A673 (cell line): ENCODE data around the gene NECAP2. TPM values are rescaled to one million over a fixed set of nuclear protein-coding genes. Genes with fewer than 3 reads are reported as not detected.

Experiments
- BruUV-seq: library from RNA; stranded (reverse); fragments of 400-500 nt; replicated peaks from 2 replicates; lab custom pipeline; 2021; lab: Mats Ljungman, UMichigan
- CTCF ChIA-PET: fragments of 300-600 bp; sonication (Branson Sonifier 250); formaldehyde crosslinking; loops from one replicate; lab custom pipeline; 2022; ENCODE audit warnings: antibody characterized with exemption; lab: Charles Lee
- POLR2A ChIA-PET: fragments of 300-600 bp; sonication (Branson Sonifier 250); formaldehyde crosslinking; loops from one replicate; lab custom pipeline; 2022; ENCODE audit warnings: antibody characterized with exemption; ENCODE audit not compliant: low non-redundant PET; lab: Charles Lee
- DNase-seq: peaks from one replicate; pipeline ENCODE4 v3.0.0-alpha.2; 2015; ENCODE audit warnings: low spot score
- H3K27ac ChIP-seq: fragments of 200-600 bp; sonication (generic); 2 replicates; pipeline ENCODE4 v1.5.1; 2016; ENCODE audit warnings: mixed run types, low read depth, mild to moderate bottlenecking, mixed read lengths, antibody characterized with exemption, low read length; ENCODE audit not compliant: poor library complexity, severe bottlenecking
- H3K27me3 ChIP-seq: fragments of 200-600 bp; sonication (generic); replicated peaks from 2 replicates; pipeline ENCODE4 v1.6.1; 2017; ENCODE audit warnings: mixed run types, low read depth, mild to moderate bottlenecking, mixed read lengths, antibody characterized with exemption, low read length; ENCODE audit not compliant: insufficient read depth, poor library complexity
- H3K36me3 ChIP-seq: fragments of 200-600 bp; sonication (generic); 2 replicates; pipeline ENCODE4 v1.6.1; 2016; ENCODE audit warnings: mixed run types, mild to moderate bottlenecking, mixed read lengths, antibody characterized with exemption, low read length; ENCODE audit not compliant: insufficient read depth, poor library complexity, severe bottlenecking
- H3K4me1 ChIP-seq: fragments of 200-600 bp; sonication (generic); 2 replicates; pipeline ENCODE4 v1.6.1; 2017; ENCODE audit warnings: mixed run types, mild to moderate bottlenecking, mixed read lengths, antibody characterized with exemption, low read length; ENCODE audit not compliant: insufficient read depth, poor library complexity, severe bottlenecking
- H3K4me3 ChIP-seq: fragments of 200-600 bp; sonication (generic); 2 replicates; pipeline ENCODE4 v1.5.1; 2016; ENCODE audit warnings: low read depth, mixed run types, mild to moderate bottlenecking, mixed read lengths, low read length; ENCODE audit not compliant: poor library complexity, severe bottlenecking
- H3K9me3 ChIP-seq: fragments of 200-600 bp; sonication (generic); 2 replicates; pipeline ENCODE4 v1.6.1; 2016; ENCODE audit warnings: mixed run types, low read depth, mild to moderate bottlenecking, mixed read lengths, antibody characterized with exemption, low read length; ENCODE audit not compliant: poor library complexity, severe bottlenecking
- EZH2 ChIP-seq: fragments of 200-600 bp; sonication (generic); IDR thresholded peaks from 2 replicates; pipeline ENCODE4 v1.6.1; 2017; ENCODE audit warnings: borderline replicate concordance, low read depth, mild to moderate bottlenecking, mixed read lengths, antibody characterized with exemption, low read length; ENCODE audit not compliant: poor library complexity, severe bottlenecking
- intact Hi-C: fragments of 100-400 bp; cut with micrococcal nuclease; formaldehyde crosslinking; loops from one replicate; pipeline ENCODE4 v1.10.0; 2022; ENCODE audit not compliant: unreplicated experiment
- total RNA-seq: library from RNA; stranded (reverse); gene quantifications from 2 replicates; pipeline ENCODE4 v1.2.3, GENCODE V29; 2021
- TF ChIP-seq, protein P1 (sequence below): fragments of 300-800, 200-600 bp; sonication (generic); conservative IDR thresholded peaks from 2 replicates; pipeline ENCODE4 v1.5.1; 2017; ENCODE audit warnings: low read depth, mild to moderate bottlenecking, antibody characterized with exemption, low read length, moderate library complexity, mixed read lengths

The NECAP2 gene
- total RNA-seq, 1 experiment from 2014 or later, result 47.6 TPM

GRCh38 chr1:16442941-16443340 lies 2.4 kb downstream of the NECAP2 start:
- ChIA-PET POLR2A (no interaction called here), CTCF (no interaction called here)
- H3K27me3 ChIP-seq, result no peaks in the 10 kb centered on the region
- TF ChIP-seq EZH2, result no peak
- TF ChIP-seq, protein P1, sequence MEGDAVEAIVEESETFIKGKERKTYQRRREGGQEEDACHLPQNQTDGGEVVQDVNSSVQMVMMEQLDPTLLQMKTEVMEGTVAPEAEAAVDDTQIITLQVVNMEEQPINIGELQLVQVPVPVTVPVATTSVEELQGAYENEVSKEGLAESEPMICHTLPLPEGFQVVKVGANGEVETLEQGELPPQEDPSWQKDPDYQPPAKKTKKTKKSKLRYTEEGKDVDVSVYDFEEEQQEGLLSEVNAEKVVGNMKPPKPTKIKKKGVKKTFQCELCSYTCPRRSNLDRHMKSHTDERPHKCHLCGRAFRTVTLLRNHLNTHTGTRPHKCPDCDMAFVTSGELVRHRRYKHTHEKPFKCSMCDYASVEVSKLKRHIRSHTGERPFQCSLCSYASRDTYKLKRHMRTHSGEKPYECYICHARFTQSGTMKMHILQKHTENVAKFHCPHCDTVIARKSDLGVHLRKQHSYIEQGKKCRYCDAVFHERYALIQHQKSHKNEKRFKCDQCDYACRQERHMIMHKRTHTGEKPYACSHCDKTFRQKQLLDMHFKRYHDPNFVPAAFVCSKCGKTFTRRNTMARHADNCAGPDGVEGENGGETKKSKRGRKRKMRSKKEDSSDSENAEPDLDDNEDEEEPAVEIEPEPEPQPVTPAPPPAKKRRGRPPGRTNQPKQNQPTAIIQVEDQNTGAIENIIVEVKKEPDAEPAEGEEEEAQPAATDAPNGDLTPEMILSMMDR, result no peak
- H3K9me3 ChIP-seq, result no peaks in the 10 kb centered on the region
- peaks cover 8% of the 10 kb centered on the region for H3K4me1 ChIP-seq
- H3K36me3 ChIP-seq, result peaks cover 12% of the 10 kb centered on the region
- no peak overlapping the region for H3K4me3 ChIP-seq
- DNase-seq, result no peak
- H3K27ac ChIP-seq, result no peak overlapping the region
- no TSS peak for BruUV-seq
- intact Hi-C loops, result no loop called here

GRCh38 chr1:16443975-16444770 lies 3.6 kb downstream of the NECAP2 start:
- intact Hi-C loops, result no loop called here
- no peak for DNase-seq
- Histone ChIP-seq H3K4me3 (no peak overlapping the region), H3K9me3 (no peaks in the 10 kb centered on the region), H3K4me1 (peaks cover 8% of the 10 kb centered on the region), H3K36me3 (peaks cover 24% of the 10 kb centered on the region), H3K27me3 (no peaks in the 10 kb centered on the region), H3K27ac (no peak overlapping the region)
- POLR2A ChIA-PET, result no interaction called here
- TF ChIP-seq EZH2, result no peak
- TF ChIP-seq, protein P1, result no peak
- CTCF ChIA-PET, result no interaction called here
- no TSS peak for BruUV-seq

DNA sequence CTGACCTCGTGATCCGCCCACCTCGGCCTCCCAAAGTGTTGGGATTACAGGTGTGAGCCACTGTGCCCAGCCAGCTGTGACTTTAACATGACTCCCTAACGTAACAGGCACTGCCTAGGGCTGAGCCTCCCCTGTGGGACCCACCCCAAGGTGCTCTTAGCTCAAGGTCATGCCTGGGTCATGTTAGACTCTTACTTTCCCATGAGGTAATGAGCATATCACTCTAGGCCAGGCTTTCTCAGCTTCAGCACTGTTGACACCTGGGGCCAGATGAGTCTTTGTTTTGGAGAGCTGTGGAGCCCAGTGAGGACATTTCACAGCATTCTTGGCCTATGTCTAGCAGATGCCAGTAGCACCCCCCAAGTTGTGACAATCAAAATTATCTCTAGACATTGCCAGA lies 4.5 kb downstream of the NECAP2 start:
- ChIA-PET POLR2A (no interaction called here), CTCF (no interaction called here)
- no peak for DNase-seq
- intact Hi-C loops, result no loop called here
- TF ChIP-seq, protein P1, result no peak
- no peak for TF ChIP-seq EZH2
- H3K4me1 ChIP-seq, result peaks cover 6% of the 10 kb centered on the region
- no peaks in the 10 kb centered on the region for H3K27me3 ChIP-seq
- peaks cover 27% of the 10 kb centered on the region for H3K36me3 ChIP-seq
- H3K9me3 ChIP-seq, result no peaks in the 10 kb centered on the region
- H3K4me3 ChIP-seq, result no peak overlapping the region
- BruUV-seq, result no TSS peak
- no peak overlapping the region for H3K27ac ChIP-seq
